HG02981 (cell line): Measurements from ENCODE around the gene IL21.
A peak's percentile ranks its signal among the peaks of the same experiment; 100 is the strongest.
"Not testable (repeated sequence)": the region's sequence is repeated elsewhere in the genome, so short reads cannot be mapped to it uniquely, and the experiment has no call there.

Experiments used
- ATAC-seq: cut with Tn5 transposase; IDR thresholded peaks from one replicate; pipeline ENCODE4 v1.9.1; 2021; ENCODE audit warnings: mild to moderate bottlenecking, moderate library complexity; ENCODE audit not compliant: unreplicated experiment

IL21 gene

GRCh38 chr4:122583906-122584305, 37.0 kb downstream of the IL21 start:
- ATAC-seq = no peak

- ATAC-seq = peak; percentile 82
These were observed 42.8 kb downstream of the IL21 start for GRCh38 chr4:122577808-122578781.

- no peak for ATAC-seq
These were observed 43.7 kb downstream of the IL21 start for GRCh38 chr4:122577189-122577553.

GRCh38 chr4:122576261-122577188, 44.3 kb downstream of the IL21 start:
- peak; percentile 42 for ATAC-seq

- ATAC-seq = not testable (repeated sequence)
These were observed 46.5 kb downstream of the IL21 start for GRCh38 chr4:122574347-122574746.

DNA sequence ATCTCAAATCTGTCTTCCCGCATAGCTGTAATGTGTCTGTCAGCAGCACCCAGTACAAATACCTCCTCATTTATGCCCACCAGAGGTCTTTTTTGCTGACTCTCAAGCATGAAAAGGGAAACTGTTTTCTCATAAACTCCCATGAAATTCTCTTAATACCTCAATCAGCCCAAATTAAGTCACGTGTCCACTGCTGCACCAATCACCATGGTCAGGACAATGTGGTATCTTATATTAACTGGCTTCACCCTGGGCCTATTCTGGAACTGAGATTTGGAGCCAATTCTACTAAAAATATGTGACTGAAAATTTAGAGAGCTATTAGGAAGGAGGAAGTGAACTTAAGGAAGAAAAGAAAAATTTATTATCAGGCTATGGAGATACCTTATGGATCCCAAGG, 58.4 kb downstream of the IL21 start:
- ATAC-seq = no peak
